Measurements from ENCODE around the gene ASXL1. TPM values are rescaled to one million over a fixed set of nuclear protein-coding genes. Genes with fewer than 3 reads are reported as not detected.

ASXL1 gene
- total and polyA plus RNA-seq, 9 of the 15 experiments (the other 6 are each of a cell fraction or from before 2014, with no cell fraction given): 6.5 to 65.3 (median 32.3) TPM

DNA sequence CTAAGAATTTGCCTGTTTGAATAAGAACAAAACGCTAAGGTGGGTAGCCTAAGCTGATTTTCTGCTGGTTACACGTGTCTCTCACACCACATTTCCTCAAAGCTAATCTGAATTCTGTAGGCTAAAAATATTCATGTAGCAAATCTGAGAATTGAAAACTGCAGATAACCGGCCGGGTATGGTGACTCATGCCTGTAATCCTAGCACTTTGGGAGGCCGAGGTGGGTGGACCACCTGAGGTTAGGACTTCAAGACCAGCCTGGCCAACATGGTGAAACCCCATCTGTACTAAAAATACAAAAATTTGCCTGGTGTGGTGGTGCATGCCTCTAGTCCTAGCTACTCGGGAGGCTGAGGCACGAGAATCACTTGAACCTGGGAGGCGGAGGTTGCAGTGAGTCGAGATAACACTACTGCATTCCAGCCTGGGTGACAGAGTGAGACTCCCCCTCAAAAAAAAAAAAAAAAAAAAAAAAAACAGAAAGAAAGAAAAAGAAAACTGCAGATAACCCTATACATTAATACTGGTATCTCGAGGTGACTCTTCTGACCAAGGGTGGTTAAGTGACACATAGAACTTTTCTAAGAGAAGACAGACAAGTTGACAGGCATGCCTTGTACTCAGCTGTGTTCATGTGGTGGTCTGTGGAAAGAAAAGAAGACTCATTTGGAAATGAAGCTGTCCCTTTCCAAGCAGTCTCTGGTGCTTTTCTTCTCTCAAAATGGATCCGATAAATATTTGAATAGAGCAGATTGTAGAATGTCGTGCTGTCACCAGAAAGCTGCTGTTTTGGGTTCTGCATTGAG is 24.7 kb upstream of the ASXL1 start (continued):
- TF ChIP-seq, protein P1, sequence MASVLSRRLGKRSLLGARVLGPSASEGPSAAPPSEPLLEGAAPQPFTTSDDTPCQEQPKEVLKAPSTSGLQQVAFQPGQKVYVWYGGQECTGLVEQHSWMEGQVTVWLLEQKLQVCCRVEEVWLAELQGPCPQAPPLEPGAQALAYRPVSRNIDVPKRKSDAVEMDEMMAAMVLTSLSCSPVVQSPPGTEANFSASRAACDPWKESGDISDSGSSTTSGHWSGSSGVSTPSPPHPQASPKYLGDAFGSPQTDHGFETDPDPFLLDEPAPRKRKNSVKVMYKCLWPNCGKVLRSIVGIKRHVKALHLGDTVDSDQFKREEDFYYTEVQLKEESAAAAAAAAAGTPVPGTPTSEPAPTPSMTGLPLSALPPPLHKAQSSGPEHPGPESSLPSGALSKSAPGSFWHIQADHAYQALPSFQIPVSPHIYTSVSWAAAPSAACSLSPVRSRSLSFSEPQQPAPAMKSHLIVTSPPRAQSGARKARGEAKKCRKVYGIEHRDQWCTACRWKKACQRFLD (CRISPR knock-in tag; IDR thresholded peaks at IDR 0.05): no peak
- TF ChIP-seq SIN3A (IDR thresholded peaks at IDR 0.05; ENCODE audit: borderline replicate concordance in 2 of 2, control insufficient read depth in 1 of 2, low read depth in 2 of 2, low read length in 2 of 2) (no peak), CXXC5 (CRISPR knock-in tag; IDR thresholded peaks at IDR 0.05) (no peak), KLF16 (IDR thresholded peaks at IDR 0.05) (no peak), ELF1 (tag; IDR thresholded peaks at IDR 0.05) (no peak), NFATC3 (IDR thresholded peaks at IDR 0.05) (no peak), ZNF232 (CRISPR knock-in tag; IDR thresholded peaks at IDR 0.05) (no peak), ZNF217 (CRISPR knock-in tag; IDR thresholded peaks at IDR 0.05) (no peak)
